MM.1S (cell line): ENCODE measurements around the gene TSPAN11.

Experiments used
- DNase-seq: peaks from one replicate; pipeline ENCODE4 v3.0.0-alpha.2; 2015
- H2AFZ ChIP-seq: fragments of 300-600 bp; sonication (generic); 2 replicates; pipeline ENCODE4 v1.6.0; 2016; ENCODE audit warnings: antibody characterized with exemption, low read length
- H3F3A ChIP-seq: fragments of 300-600 bp; sonication (generic); 2 replicates; pipeline ENCODE4 v1.6.1; 2016; ENCODE audit warnings: mild to moderate bottlenecking, antibody characterized with exemption, low read length, moderate library complexity, mixed read lengths; ENCODE audit not compliant: insufficient read depth
- H3K27ac ChIP-seq: fragments of 300-600 bp; sonication (generic); 2 replicates; pipeline ENCODE4 v1.5.1; 2016; ENCODE audit warnings: mild to moderate bottlenecking, low read length
- H3K27me3 ChIP-seq: fragments of 300-600 bp; sonication (generic); replicated peaks from 2 replicates; pipeline ENCODE4 v1.6.0; 2016; ENCODE audit warnings: low read length; ENCODE audit not compliant: insufficient read depth
- H3K36me3 ChIP-seq: fragments of 300-600 bp; sonication (generic); replicated peaks from 2 replicates; pipeline ENCODE4 v1.6.1; 2016; ENCODE audit warnings: mild to moderate bottlenecking, low read length, mixed read lengths; ENCODE audit not compliant: insufficient read depth
- H3K4me1 ChIP-seq: fragments of 300-600 bp; sonication (generic); 2 replicates; pipeline ENCODE4 v1.6.1; 2016; ENCODE audit warnings: low read length, mixed read lengths
- H3K4me2 ChIP-seq: fragments of 300-600 bp; sonication (generic); 2 replicates; pipeline ENCODE4 v1.6.0; 2016; ENCODE audit warnings: low read depth, low read length
- H3K4me3 ChIP-seq: fragments of 300-600 bp; sonication (generic); 2 replicates; pipeline ENCODE4 v1.5.1; 2016; ENCODE audit warnings: low read length, mixed read lengths
- H3K79me2 ChIP-seq: fragments of 300-600 bp; sonication (generic); 2 replicates; pipeline ENCODE4 v1.6.1; 2016; ENCODE audit warnings: mixed run types, low read length, mixed read lengths
- H3K9ac ChIP-seq: fragments of 300-600 bp; sonication (generic); 2 replicates; pipeline ENCODE4 v1.6.1; 2016; ENCODE audit warnings: low read length, mixed read lengths
- H3K9me2 ChIP-seq: fragments of 300-600 bp; sonication (generic); replicated peaks from 2 replicates; pipeline ENCODE4 v1.6.1; 2016; ENCODE audit warnings: mild to moderate bottlenecking, low read length, mixed read lengths; ENCODE audit not compliant: insufficient read depth
- H3K9me3 ChIP-seq: fragments of 300-600 bp; sonication (generic); replicated peaks from 2 replicates; pipeline ENCODE4 v1.6.1; 2016; ENCODE audit warnings: mild to moderate bottlenecking, low read length, mixed read lengths; ENCODE audit not compliant: insufficient read depth
- H4K20me1 ChIP-seq: fragments of 300-600 bp; sonication (generic); 2 replicates; pipeline ENCODE4 v1.6.1; 2016; ENCODE audit warnings: mild to moderate bottlenecking, low read length, moderate library complexity, mixed read lengths; ENCODE audit not compliant: insufficient read depth
- CTCF ChIP-seq: fragments of 300-600 bp; sonication (generic); IDR thresholded peaks from 2 replicates; pipeline ENCODE4 v1.5.1; 2016; ENCODE audit warnings: antibody characterized with exemption, low read length, mixed read lengths
- EZH2 ChIP-seq: fragments of 300-600 bp; sonication (generic); optimal IDR thresholded peaks from 2 replicates; pipeline ENCODE3; 2017; ENCODE audit warnings: low read depth, mild to moderate bottlenecking, antibody characterized with exemption, low read length, mixed read lengths
- EZH2phosphoT487 ChIP-seq: fragments of 300-600 bp; sonication (generic); IDR thresholded peaks from 2 replicates; pipeline ENCODE4 v1.6.1; 2018; ENCODE audit warnings: antibody characterized with exemption, low read length

The TSPAN11 gene

GRCh38 chr12:31015215-31015614, 88.7 kb downstream of the TSPAN11 start:
- Histone ChIP-seq H3K9me2 (no peaks in the 10 kb centered on the region), H3K4me2 (no peak overlapping the region), H3K36me3 (no peaks in the 10 kb centered on the region), H3K27ac (no peak overlapping the region), H3K4me3 (no peak overlapping the region), H3K27me3 (no peaks in the 10 kb centered on the region), H3F3A (no peaks in the 10 kb centered on the region), H3K79me2 (no peaks in the 10 kb centered on the region), H2AFZ (no peak overlapping the region), H3K9ac (no peak overlapping the region), H3K9me3 (no peaks in the 10 kb centered on the region), H4K20me1 (no peaks in the 10 kb centered on the region), H3K4me1 (no peaks in the 10 kb centered on the region)
- no peak for DNase-seq
- no peak for TF ChIP-seq CTCF
- TF ChIP-seq EZH2phosphoT487, result no peak
- TF ChIP-seq EZH2, result no peak

- Histone ChIP-seq H3K27ac (no peak overlapping the region), H3K4me1 (no peaks in the 10 kb centered on the region), H4K20me1 (no peaks in the 10 kb centered on the region), H3K9me3 (no peaks in the 10 kb centered on the region), H3K9me2 (no peaks in the 10 kb centered on the region), H3K36me3 (no peaks in the 10 kb centered on the region), H3K4me2 (no peak overlapping the region), H2AFZ (no peak overlapping the region), H3K4me3 (no peak overlapping the region), H3K27me3 (no peaks in the 10 kb centered on the region), H3F3A (no peaks in the 10 kb centered on the region), H3K9ac (no peak overlapping the region), H3K79me2 (no peaks in the 10 kb centered on the region)
- TF ChIP-seq EZH2phosphoT487 (no peak), EZH2 (no peak), CTCF (no peak)
- no peak for DNase-seq
Observed at GRCh38 chr12:31016057-31016456, 89.5 kb downstream of the TSPAN11 start.

- no peaks in the 10 kb centered on the region for H3F3A ChIP-seq
- H3K27me3 ChIP-seq, result no peaks in the 10 kb centered on the region
- TF ChIP-seq EZH2, result no peak
- TF ChIP-seq EZH2phosphoT487, result no peak
- TF ChIP-seq CTCF, result no peak
- H3K4me2 ChIP-seq, result no peak overlapping the region
- DNase-seq, result no peak
- H3K4me1 ChIP-seq, result no peaks in the 10 kb centered on the region
- no peak overlapping the region for H2AFZ ChIP-seq
- no peaks in the 10 kb centered on the region for H3K9me2 ChIP-seq
- no peaks in the 10 kb centered on the region for H3K9me3 ChIP-seq
- H3K36me3 ChIP-seq, result no peaks in the 10 kb centered on the region
- H3K9ac ChIP-seq, result no peak overlapping the region
- no peaks in the 10 kb centered on the region for H3K79me2 ChIP-seq
- no peak overlapping the region for H3K27ac ChIP-seq
- no peak overlapping the region for H3K4me3 ChIP-seq
- no peaks in the 10 kb centered on the region for H4K20me1 ChIP-seq
Observed at GRCh38 chr12:31017535-31017934, 91.0 kb downstream of the TSPAN11 start.
